NCI-H524 treated with DMSO at 0.1 percent for 48 hours (cell line): ENCODE data around the gene PLCD1.

Source experiments
- DNase-seq: peaks from one replicate; lab custom pipeline; 2025; lab: John Stamatoyannopoulos, UW

The PLCD1 gene

DNA sequence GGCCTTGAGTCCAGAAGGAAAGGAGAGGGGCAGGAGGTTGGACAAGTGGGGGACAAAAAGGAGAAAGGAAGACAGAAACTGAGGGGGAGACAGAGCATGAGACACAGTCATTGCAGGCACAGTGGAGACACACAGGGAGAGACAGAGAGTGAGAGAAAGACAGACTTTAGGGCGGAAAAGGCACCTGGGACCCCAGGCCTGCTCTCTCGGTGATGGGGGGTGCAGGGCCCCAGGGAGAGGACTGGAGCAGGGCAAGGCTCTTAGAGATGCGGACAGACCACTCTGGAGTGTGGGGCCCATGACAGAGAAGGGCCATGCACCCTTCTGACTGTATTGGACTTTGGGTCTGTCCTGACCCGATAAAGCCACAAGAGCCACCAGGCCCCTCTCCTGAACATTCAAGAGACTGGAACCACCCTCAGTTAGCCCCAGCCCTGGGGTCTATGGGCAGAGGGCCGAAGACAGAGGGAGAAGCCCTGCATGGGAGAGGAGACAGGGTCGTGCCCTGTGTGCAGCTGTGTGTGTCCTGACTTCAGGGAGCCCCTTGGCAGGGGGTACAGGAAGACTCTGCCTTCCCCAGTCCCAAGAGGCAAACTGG lies 12.5 kb downstream of the PLCD1 start:
- DNase-seq, result no peak

- no peak for DNase-seq
These were observed 13.0 kb downstream of the PLCD1 start for GRCh38 chr3:38016410-38016809.

- DNase-seq, result no peak
These were observed 13.5 kb downstream of the PLCD1 start for GRCh38 chr3:38015984-38016383.

DNA sequence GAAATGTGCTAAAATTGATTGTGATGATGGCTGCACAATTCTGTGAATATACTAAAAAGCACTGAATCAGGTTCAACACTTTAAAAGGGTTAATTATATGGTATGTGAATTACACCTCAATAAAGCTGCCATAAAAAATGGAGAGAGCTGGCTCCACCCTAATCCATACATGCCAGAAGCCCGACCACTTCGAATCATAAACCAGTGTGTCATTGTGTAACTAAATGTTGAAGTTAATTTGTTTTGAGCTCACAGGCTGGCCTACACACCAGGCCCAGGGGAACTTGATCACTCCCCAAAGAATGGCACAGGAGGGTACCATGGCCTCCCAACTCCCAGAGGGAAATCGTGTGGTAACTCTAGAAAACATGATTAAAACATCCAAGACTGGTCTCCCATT lies 14.0 kb downstream of the PLCD1 start:
- DNase-seq, result no peak

- no peak for DNase-seq
These were observed 18.3 kb downstream of the PLCD1 start for GRCh38 chr3:38011111-38011510.

- DNase-seq, result no peak
These were observed 19.4 kb downstream of the PLCD1 start for GRCh38 chr3:38009807-38010591.

DNA sequence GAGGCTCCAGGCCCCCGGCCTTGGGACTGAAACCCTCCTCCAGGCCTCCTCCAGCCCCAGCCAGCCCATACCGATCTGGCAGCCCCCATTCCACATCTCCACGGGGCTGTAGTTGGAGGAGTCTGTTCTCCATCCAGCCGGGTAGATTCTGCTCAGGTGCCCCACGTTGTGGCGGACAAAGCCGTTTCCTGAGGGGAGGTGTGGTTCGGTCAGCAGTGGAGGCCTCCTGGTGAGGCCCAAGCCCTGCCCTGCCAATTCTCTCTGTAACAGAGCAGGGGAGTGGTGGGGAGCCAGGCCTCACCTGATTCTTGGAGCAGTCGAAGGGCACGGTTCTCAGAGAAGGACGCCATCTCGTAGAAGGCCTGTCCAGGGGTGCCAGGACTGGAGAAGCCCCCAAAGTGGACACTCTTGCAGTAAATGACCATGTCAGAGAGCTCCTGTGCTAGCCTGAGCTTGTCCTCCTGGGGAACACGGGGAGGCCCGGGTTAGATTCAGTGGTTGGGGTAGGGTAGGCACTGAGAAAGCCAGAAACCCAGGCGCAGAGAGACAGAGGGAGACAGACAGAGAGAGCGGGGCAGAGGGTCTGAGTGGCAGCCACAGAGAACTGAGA lies 20.4 kb downstream of the PLCD1 start:
- DNase-seq, result no peak

GRCh38 chr3:38008191-38008701 lies 21.2 kb downstream of the PLCD1 start:
- no peak for DNase-seq

- no peak for DNase-seq
These were observed 21.7 kb downstream of the PLCD1 start for GRCh38 chr3:38007754-38008090.

DNA sequence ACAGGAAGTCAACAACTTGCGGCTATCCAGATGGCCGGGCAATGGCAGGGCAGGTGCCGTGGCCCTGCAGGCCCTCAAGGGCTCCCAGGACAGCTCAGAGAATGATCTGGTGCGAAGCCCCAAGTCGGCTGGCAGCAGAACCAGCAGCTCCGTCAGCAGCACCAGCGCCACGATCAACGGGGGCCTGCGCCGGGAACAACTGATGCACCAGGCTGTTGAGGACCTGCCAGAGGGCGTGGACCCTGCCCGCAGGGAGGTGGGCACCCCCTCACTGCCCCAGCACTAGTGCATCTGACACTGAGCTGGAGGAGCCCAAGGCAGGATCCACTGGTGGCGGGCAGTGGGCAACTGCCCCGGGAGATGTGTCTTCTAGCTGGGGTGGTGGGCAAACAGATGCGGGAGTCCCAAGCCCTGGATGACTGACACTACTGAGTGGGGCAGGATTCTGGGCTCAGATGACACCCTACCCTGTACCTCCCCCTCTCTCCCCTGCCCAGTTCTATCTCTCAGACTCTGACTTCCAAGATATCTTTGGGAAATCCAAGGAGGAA lies 22.9 kb downstream of the PLCD1 start:
- no peak for DNase-seq

DNA sequence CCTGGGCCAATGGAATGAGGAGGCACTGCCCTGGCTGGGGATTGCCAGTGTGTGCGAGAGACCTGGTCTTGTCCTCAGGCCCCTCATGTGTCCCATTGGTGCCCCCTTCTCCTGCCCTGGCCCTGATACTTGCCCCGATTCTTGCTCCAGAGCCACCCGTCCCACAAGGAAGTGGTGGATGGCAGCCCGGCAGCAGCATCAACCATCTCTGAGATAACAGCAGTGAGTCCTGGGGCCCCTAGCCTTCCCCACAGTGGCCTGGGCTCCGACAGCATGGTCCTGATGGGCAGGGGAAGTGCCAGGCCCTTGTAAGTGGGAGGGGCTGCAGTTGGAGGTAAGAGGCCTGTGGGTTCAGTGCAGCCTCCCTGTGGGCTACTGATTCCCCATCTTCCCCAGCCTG lies 23.4 kb downstream of the PLCD1 start:
- no peak for DNase-seq

DNA sequence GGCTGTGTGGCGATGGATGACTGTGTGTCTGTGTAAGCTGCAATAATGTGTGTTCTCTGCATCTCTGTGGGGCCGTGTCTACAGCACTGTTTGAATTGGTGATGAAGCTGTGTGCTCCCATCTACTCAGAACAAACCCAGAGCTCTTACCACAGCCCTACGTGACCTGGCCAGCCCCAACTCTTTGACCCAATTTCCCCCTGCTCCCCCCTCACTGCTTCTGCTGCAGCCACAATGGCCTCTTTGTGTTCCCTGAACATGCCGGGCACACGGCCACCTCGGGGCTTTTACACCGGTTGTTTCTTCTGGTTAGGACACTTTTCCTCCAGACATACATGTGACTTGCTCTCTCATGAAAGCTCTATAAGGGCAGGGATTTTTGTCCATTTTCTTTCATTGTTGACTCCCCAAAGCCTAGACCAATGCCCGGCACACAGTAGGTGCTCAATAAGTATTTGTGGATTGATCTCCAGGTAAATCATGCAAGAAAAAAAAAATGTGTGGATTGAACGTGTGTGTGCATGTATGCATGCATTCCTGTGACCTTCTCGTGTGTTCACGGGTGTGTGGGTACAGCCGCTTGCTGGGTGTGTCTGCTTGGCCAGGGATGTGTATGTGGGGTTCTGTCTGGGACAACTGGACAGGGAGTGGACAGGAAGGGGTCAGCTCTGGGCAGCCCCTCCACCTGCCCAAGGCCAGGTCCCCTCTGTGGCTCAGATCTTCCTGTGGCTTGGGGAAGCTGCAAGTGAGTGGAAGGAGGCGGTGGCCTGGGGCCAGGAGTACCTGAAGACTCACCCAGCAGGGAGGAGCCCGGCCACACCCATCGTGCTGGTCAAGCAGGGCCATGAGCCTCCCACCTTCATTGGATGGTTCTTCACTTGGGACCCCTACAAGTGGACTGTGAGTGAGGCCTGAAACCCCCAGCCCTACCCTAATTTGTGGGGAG lies 24.1 kb downstream of the PLCD1 start:
- no peak for DNase-seq

DNA sequence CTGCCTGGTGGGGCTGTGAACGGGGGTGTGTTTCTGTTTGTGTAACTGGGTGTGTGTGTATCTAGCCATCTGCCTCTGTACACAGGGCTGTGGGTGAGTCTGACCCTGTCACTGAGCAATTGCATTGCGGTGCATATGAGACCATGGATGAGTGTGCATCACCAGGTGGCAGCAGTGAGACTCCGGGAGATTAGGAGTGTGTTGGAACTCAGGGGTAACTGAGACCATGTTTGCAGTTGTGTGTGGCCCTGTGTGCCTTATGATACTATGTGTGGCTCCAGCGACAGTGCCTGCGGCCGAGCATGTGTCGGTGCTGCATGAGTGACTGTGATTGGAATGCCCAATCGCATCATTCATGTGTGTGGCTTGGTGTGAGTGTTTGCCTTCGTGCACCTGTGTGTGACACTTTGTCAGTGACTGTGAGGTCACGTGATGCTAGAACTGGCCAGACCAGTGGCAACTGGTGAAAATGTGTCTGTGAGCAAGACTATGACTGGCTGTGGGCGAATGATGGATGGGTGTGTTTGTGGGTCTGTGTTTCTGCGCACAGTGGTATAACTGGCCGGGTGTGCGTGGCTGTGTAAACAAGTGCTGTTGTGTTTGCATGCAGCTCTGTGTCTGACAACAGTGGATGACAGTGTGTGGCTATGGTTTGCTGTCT lies 24.9 kb downstream of the PLCD1 start:
- DNase-seq, result peak; percentile 18

DNA sequence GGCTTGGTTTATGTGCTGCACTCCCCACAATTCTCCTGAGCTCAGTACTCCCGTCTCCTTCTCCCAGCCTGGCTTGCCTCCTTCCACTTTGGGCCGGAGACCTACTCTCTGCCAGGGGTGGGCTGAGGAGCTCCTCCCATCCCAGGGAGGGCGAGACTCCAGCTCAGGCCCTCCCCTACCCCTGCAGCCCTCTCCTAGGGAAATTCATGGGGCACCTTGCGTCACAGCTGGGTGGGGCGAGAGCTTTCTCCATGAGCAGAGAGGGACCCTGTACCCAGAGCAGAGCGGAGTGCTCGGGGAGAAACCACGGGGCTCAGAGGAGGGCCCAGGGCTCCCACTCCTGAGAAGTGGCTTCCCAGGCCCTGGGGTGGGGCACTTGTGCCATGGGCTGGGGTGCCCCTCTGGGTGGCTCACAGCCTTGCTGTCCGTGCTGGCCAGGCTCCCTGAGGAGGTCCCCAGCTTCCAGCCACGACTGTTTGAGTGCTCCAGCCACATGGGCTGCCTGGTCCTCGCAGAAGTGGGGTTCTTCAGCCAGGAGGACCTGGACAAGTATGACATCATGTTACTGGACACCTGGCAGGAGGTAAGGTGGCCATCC lies 25.5 kb downstream of the PLCD1 start:
- no peak for DNase-seq

DNA sequence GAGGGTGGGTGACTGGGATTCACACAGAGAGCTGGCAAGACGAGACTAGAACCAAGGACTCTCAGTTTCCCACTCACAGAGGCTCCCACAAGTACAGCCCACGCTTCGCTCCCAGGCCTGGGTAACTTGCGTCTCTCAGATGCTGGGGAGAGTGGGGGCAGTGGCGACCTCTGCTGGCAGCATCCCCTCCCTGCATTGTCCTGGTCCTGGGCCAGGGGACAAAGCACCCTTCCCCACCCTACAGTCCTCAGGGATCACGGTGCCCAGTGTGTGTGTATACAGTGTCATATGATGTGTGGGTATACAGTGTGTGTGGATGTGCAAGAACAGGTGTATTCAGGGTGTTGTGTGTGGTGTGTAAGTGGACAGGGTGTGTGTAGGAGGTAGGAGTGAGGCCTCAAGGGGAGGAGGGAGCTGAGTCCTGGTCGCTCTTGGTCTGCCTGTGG lies 26.0 kb downstream of the PLCD1 start:
- no peak for DNase-seq

GRCh38 chr3:38002940-38003339 lies 26.5 kb downstream of the PLCD1 start:
- DNase-seq, result no peak

DNA sequence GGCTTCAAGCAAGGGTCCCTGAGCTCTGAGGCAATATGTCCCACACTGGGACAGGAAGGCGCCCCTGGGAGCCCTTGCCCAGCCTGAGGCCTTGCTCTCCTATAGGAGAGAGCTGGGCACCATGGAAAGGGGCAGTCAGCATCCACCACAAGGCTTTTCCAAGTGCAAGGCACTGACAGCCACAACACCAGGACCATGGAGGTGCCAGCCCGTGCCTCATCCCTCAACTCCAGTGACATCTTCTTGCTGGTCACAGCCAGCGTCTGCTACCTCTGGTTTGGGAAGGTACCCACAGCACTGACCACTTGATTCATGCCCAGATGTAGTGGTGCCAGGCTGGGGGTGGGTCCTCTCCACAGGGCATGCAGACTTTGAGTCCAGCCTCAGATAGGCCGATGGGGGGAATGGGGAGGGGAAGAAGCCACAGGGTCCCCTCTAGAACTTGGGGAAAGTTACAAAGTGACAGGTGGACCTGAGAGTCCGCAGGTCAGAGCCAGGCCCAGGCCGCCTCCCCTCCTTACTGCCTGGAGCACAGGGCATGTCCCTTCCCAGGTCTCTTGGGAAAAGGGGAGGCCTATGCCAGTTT lies 27.1 kb downstream of the PLCD1 start:
- DNase-seq, result no peak

DNA sequence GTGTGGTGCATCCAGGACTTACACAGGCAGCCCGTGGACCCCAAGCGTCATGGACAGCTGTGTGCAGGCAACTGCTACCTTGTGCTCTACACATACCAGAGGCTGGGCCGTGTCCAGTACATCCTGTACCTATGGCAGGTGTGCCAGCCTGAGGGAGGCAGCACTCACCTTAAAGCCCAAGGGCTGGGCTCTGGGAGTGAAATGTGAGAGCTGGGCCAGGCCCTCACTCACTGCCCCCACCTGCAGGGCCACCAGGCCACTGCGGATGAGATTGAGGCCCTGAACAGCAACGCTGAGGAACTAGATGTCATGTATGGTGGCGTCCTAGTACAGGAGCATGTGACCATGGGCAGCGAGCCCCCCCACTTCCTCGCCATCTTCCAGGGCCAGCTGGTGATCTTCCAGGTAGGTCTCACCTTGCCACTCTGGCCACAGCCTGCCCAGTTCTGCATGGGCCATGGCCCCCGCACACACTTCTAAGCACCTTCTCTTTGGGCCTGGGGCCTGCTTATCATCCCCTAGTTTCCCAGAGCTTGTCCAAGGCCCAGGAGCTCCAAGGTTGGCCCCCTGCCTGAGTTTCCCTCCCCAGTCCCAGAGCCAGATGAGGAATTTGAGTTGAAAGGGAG lies 27.9 kb downstream of the PLCD1 start:
- DNase-seq, result no peak

DNA sequence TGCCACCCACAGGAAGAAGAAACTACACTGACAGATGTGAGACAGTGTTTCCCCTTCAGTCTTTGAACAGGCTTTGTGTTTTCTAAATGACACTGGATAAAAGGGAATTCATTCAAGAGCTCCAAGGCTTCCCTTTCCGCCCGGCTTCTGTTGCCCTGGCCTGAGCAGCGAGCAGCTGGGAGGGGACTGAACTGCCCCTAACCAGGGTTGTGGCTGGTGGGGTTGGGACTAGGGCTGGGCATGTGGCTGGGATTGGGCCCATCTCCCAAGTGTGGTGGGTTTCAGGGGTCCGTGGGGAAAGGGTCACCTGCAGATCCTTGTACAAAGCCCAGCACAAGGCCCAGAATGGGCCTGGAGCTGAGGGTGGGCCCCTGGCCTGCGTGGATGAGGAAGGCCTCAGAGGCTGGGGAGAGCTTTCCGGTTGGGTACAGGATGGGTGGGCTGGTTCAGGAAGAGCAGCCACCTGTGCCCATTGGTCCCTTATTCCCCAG lies 28.4 kb downstream of the PLCD1 start:
- DNase-seq, result no peak
